ENCODE data around the gene RASSF8.

The RASSF8 gene

GRCh38 chr12:25988505-25988904 lies 30.0 kb downstream of the RASSF8 start:
- in situ Hi-C loops (cut with HindIII; ENCODE audit: low sequenced_read_pairs) = no loop called here

- in situ Hi-C loops (cut with HindIII; ENCODE audit: low sequenced_read_pairs) = no loop called here
Observed at GRCh38 chr12:25990495-25990894, 32.0 kb downstream of the RASSF8 start.

DNA sequence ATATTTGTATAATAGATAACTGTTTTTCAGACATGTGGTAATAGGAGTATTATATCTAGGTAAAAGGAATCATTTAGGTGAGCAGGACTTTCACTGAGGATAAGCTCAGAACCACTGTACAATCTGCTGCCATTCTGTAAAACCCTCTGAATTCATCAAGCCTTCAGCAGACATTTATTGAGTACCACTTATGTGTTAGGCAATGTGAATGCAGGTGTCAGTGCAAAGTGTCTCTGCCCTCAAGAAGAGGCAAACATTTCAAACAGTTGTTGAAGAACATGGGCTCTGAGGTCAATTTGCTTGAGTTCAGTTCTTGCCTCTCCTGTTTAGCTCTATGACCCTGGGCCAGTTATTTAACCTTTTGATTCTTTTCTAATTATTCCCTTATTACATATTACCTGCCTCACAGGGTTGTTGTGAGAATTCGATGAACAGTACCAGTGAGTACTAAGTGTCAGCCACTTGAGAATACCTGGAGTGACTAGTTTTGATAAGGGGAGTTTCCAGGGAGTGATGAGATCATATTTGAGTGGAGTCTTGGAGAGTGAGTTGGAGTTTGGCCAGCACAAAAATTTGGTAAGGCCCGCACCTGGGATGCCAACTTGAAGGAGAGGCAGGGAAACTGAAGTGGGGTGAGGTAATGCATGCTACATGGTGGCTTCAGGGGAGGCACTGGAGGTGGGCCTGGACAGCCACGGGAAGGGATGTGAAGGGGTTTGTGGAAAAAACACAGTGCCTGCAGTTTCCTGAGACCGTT lies 33.7 kb downstream of the RASSF8 start:
- in situ Hi-C loops (cut with HindIII; ENCODE audit: low sequenced_read_pairs) = no loop called here

DNA sequence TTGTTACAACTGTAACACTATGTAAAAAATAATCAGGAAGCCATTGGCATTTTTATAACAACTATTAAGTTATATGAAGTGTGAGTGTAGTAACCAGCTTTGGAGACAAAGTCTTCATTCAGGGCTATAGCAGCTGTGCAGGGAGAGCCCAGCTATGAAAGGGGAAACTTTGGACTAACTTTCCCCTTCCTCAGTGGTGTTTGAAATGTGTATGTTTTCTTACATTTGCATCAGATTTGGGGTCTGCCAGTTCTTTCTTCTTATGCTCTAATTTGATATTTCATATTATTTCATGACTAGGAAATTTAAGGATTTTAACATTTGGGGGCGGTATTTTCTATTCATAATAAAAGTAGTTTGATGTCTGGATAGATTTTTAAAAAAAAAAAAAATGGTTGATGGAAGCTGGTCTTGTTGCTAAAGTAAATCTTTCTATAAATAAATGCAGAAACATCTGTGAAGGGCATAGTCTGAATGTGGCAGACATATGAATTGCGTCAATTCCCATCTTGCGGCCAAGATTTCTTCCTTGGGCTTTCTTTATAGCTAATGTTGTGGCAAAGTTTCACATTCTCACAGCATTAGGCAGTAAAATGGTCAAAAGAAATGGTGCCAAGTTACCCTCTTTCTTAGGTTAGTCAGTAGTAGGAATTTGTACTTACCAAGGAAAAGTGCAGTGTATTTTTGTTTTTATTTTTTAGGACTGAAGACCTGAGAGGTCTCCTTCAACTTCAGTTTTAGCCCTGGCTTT lies 35.6 kb downstream of the RASSF8 start:
- in situ Hi-C loops (cut with HindIII; ENCODE audit: low sequenced_read_pairs) = no loop called here

- in situ Hi-C loops (cut with HindIII; ENCODE audit: low sequenced_read_pairs) = no loop called here
Observed at GRCh38 chr12:25994901-25995625, 36.6 kb downstream of the RASSF8 start.

DNA sequence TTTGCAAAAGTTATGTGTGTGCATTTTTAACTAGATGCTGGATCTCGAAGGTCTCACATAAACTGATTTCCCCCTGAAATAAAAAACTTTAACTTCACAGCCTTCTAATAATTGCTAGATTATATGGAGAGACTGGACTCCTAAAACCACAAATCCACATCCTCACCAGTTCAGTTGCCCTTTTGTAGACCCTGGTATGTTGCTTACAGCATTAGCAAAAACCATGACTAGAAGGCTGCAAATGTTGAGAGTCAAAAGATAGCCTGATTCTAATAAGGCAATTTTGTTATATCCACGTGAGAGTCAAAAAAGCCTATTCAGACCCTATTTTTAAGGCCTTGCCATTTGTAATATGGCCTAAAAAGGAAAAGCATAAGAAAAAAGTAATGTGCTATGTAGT lies 37.4 kb downstream of the RASSF8 start:
- in situ Hi-C loops (cut with HindIII; ENCODE audit: low sequenced_read_pairs) = no loop called here

- in situ Hi-C loops (cut with HindIII; ENCODE audit: low sequenced_read_pairs) = no loop called here
Observed at GRCh38 chr12:25996677-25997076, 38.2 kb downstream of the RASSF8 start.

GRCh38 chr12:25997201-25997963 lies 38.9 kb downstream of the RASSF8 start:
- in situ Hi-C loops (cut with HindIII; ENCODE audit: low sequenced_read_pairs) = no loop called here

DNA sequence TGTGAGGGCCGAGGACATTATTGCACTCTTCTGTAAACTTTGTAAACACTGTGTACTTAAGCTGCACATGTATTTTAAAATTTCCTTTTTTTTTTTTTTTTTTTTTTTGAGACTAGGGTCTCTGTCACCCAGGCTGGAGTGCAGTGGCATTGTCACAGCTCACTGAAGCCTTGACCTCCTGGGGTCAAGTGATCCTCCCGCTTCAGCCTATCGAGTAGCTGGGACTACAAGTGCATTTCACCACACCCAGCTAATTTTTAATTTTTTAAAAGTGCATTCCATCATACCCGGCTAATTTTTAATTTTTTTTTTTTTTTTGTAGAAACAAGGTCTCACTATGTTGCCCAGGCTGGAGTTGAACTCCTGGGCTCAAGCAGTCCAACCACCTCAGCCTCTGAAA lies 42.4 kb downstream of the RASSF8 start:
- in situ Hi-C loops (cut with HindIII; ENCODE audit: low sequenced_read_pairs) = no loop called here

DNA sequence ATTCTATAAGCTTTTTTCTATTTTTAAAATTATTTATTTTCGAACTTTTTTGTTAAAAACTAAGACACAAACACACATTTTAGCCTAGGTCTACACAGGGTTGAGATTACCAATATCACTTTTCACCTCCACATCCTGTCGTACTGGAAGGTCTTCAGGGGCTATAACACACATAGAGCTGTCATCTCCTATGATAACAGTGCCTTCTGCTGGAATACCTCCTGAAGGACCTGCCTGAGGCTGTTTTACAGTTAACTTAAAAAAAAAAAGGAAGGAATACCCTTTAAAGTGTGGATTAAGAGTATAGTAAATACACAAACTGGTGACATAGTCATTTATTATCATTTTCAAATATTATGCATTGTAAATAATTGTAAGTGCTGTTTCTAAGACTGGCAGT lies 43.0 kb downstream of the RASSF8 start:
- in situ Hi-C loops (cut with HindIII; ENCODE audit: low sequenced_read_pairs) = no loop called here

DNA sequence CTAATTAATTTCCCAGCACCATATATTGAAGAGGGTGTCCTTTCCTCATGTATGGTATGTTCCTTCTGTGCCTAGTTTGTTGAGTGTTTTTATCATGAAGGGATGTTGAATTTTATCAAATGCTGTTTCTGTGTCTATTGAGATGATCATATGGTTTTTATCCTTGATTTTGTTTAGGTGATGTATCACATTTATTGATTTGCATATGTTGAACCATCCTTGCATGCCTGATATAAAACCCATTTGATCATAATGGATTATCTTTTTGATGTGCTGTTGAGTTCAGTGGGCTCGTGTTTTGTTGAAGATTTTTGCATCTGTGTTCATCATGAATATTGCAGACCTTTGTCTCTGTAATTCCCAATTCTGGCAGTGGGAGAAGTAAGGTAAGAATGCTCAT lies 44.6 kb downstream of the RASSF8 start:
- in situ Hi-C loops (cut with HindIII; ENCODE audit: low sequenced_read_pairs) = no loop called here

DNA sequence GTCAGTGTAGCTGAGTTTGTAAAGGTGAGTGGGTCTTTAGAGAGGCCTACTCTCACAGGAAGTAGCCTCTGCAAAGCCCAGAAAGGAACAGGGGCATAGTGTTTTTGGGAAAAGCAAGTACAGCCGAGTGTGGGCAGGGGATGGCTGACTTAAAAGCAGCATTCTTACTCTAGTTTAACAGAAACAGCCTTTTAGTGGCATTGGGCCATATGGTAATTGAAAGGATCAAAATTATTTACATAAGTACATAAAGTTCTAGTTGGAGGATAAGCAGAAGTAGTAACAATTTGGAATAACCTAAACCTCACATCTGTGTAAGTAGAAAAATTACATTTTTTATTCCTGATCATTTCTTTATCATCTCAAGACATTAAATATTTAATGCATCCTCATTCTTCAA lies 49.1 kb downstream of the RASSF8 start:
- in situ Hi-C loops (cut with HindIII; ENCODE audit: low sequenced_read_pairs) = no loop called here

- in situ Hi-C loops (cut with HindIII; ENCODE audit: low sequenced_read_pairs) = no loop called here
Observed at GRCh38 chr12:26009593-26009992, 51.1 kb downstream of the RASSF8 start.

- in situ Hi-C loops (cut with HindIII; ENCODE audit: low sequenced_read_pairs) = no loop called here
Observed at GRCh38 chr12:26010293-26010821, 51.9 kb downstream of the RASSF8 start.

- in situ Hi-C loops (cut with HindIII; ENCODE audit: low sequenced_read_pairs) = no loop called here
Observed at GRCh38 chr12:26011099-26011498, 52.6 kb downstream of the RASSF8 start.

- in situ Hi-C loops (cut with HindIII; ENCODE audit: low sequenced_read_pairs) = no loop called here
Observed at GRCh38 chr12:26014085-26014484, 55.6 kb downstream of the RASSF8 start.

GRCh38 chr12:26016516-26016915 lies 58.0 kb downstream of the RASSF8 start:
- in situ Hi-C loops (cut with HindIII; ENCODE audit: low sequenced_read_pairs) = no loop called here

- in situ Hi-C loops (cut with HindIII; ENCODE audit: low sequenced_read_pairs) = no loop called here
Observed at GRCh38 chr12:26017484-26018211, 59.2 kb downstream of the RASSF8 start.

- in situ Hi-C loops (cut with HindIII; ENCODE audit: low sequenced_read_pairs) = no loop called here
Observed at GRCh38 chr12:26018926-26019325, 60.4 kb downstream of the RASSF8 start.

GRCh38 chr12:26021534-26021933 lies 63.1 kb downstream of the RASSF8 start:
- in situ Hi-C loops (cut with HindIII; ENCODE audit: low sequenced_read_pairs) = no loop called here

Measured in endothelial cell of hepatic sinusoid (primary cell).